Fibroblast of skin of scalp (primary cell): Measurements from ENCODE around the gene C9orf78.

ENCODE experiments used
- DNase-seq: peaks from one replicate; pipeline ENCODE4 v3.0.0-alpha.2; 2013

Gene C9orf78

GRCh38 chr9:129867136-129868022 is 32.3 kb upstream of the C9orf78 start:
- no peak for DNase-seq

GRCh38 chr9:129866394-129867135 is 31.5 kb upstream of the C9orf78 start:
- DNase-seq, result no peak

GRCh38 chr9:129865668-129866320 is 30.7 kb upstream of the C9orf78 start:
- DNase-seq, result no peak

GRCh38 chr9:129864991-129865647 is 30.0 kb upstream of the C9orf78 start:
- DNase-seq, result no peak

GRCh38 chr9:129863059-129863690 is 28.1 kb upstream of the C9orf78 start:
- peak; percentile 62 for DNase-seq

GRCh38 chr9:129861447-129861827 is 26.4 kb upstream of the C9orf78 start:
- DNase-seq, result no peak

- DNase-seq, result no peak
These were observed 25.8 kb upstream of the C9orf78 start for GRCh38 chr9:129860653-129861446.

GRCh38 chr9:129858167-129858962 is 23.3 kb upstream of the C9orf78 start:
- no peak for DNase-seq

GRCh38 chr9:129857207-129857606 is 22.1 kb upstream of the C9orf78 start:
- no peak for DNase-seq

- no peak for DNase-seq
These were observed 19.6 kb upstream of the C9orf78 start for GRCh38 chr9:129854588-129855110.

- no peak for DNase-seq
These were observed 18.5 kb upstream of the C9orf78 start for GRCh38 chr9:129853614-129854013.

GRCh38 chr9:129852579-129852978 is 17.5 kb upstream of the C9orf78 start:
- DNase-seq, result no peak

GRCh38 chr9:129851821-129852220 is 16.7 kb upstream of the C9orf78 start:
- no peak for DNase-seq

- peak; percentile 37 for DNase-seq
These were observed 15.9 kb upstream of the C9orf78 start for GRCh38 chr9:129850821-129851550.

GRCh38 chr9:129849901-129850300 is 14.8 kb upstream of the C9orf78 start:
- DNase-seq, result no peak

GRCh38 chr9:129848712-129849441 is 13.8 kb upstream of the C9orf78 start:
- DNase-seq, result no peak

- no peak for DNase-seq
These were observed 10.3 kb upstream of the C9orf78 start for GRCh38 chr9:129845373-129845772.

GRCh38 chr9:129841071-129841470 is 6.0 kb upstream of the C9orf78 start:
- DNase-seq, result no peak

GRCh38 chr9:129840034-129840433 is 5.0 kb upstream of the C9orf78 start:
- no peak for DNase-seq
